K562 (cell line): ENCODE data around the gene GSS. TPM values are rescaled to one million over a fixed set of nuclear protein-coding genes. Genes with fewer than 3 reads are reported as not detected.
A peak's percentile ranks its signal among the peaks of the same experiment; 100 is the strongest.

Experiments
- ATAC-seq: fragments of 200-7000 bp; cut with Tn5 transposase; 3 replicates; pipeline ENCODE4 v1.9.1; 2020; ENCODE audit warnings: moderate library complexity
- BruUV-seq: library from RNA; stranded (reverse); fragments of 400-500 nt; replicated peaks from 2 replicates; lab custom pipeline; 2021; lab: Mats Ljungman, UMichigan
- CTCF ChIA-PET: fragments of 300-600 bp; formaldehyde crosslinking; extraction: SDS; loops from one replicate; lab custom pipeline; 2021; ENCODE audit warnings: low intra/inter-chr PET ratio; lab: Yijun Ruan, JAX
- POLR2A ChIA-PET: fragments of 300-600, 350-650 bp; sonication (Branson Sonifier 250); formaldehyde crosslinking; extraction: SDS; loops from one replicate; lab custom pipeline; 2021; ENCODE audit warnings: antibody characterized with exemption, inconsistent platforms; lab: Yijun Ruan, JAX
- DNase-seq, 4 experiments: peaks; one replicate each; pipeline versions ENCODE4 v3.0.0 to v3.0.0-alpha.2; 2011 to 2018; ENCODE audit warnings: low spot score in 3 of 4, mixed read lengths in 3 of 4; ENCODE audit errors: extremely low read depth in 1 of 4
- FAIRE-seq: peaks from 2 replicates; lab custom pipeline; 2011; peaks lifted over from hg19 to GRCh38; lab: Jason Lieb, UNC
- H2AFZ ChIP-seq: 2 replicates; pipeline ENCODE4 v1.6.0; 2011; ENCODE audit warnings: low read depth, low read length, control low read depth, inconsistent platforms
- H3K27ac ChIP-seq: fragments of 200-600 bp; 3 replicates; pipeline ENCODE4 v1.8.0; 2011; ENCODE audit warnings: low read depth, mild to moderate bottlenecking, control low read depth, inconsistent platforms, low read length, moderate library complexity, mixed read lengths; ENCODE audit errors: extremely low read depth
- H3K27me3 ChIP-seq, 2 experiments: fragments of 300-600 bp in 1 of 2; 2 replicates in 1 of 2; 3 replicates in 1 of 2; pipeline versions ENCODE4 v1.6.0 to v1.8.0; 2011; ENCODE audit warnings: inconsistent platforms in 2 of 2, low read length in 2 of 2, mild to moderate bottlenecking in 1 of 2, mixed read lengths in 1 of 2, moderate library complexity in 1 of 2; ENCODE audit not compliant: control insufficient read depth in 2 of 2, insufficient read depth in 2 of 2
- H3K36me3 ChIP-seq: fragments of 300-600 bp; 3 replicates; pipeline ENCODE4 v1.8.0; 2011; ENCODE audit warnings: mild to moderate bottlenecking, low read length, inconsistent platforms; ENCODE audit not compliant: control insufficient read depth, insufficient read depth
- H3K4me1 ChIP-seq, 2 experiments: fragments of 200-600 bp in 1 of 2; replicated peaks in 1 of 2; 2 replicates in 1 of 2; 3 replicates in 1 of 2; pipeline versions ENCODE4 v1.5.1 to v1.8.0; 2011; ENCODE audit warnings: inconsistent platforms in 2 of 2, low read length in 2 of 2, mild to moderate bottlenecking in 1 of 2, mixed read lengths in 1 of 2, moderate library complexity in 1 of 2; ENCODE audit not compliant: control insufficient read depth in 2 of 2, insufficient read depth in 2 of 2
- H3K4me2 ChIP-seq: 2 replicates; pipeline ENCODE4 v1.6.1; 2011; ENCODE audit warnings: low read length, control low read depth, inconsistent platforms, mixed read lengths; ENCODE audit not compliant: insufficient read depth
- H3K4me3 ChIP-seq: fragments of 200-600 bp; sonication (generic), shearing (Covaris generic); 2 replicates; pipeline ENCODE4 v1.5.1; 2016; ENCODE audit warnings: control low read depth, inconsistent platforms
- H3K79me2 ChIP-seq: fragments of 200-600 bp; 3 replicates; pipeline ENCODE4 v1.8.0; 2011; ENCODE audit warnings: low read length, inconsistent platforms; ENCODE audit not compliant: control insufficient read depth, insufficient read depth
- H3K9ac ChIP-seq, 2 experiments: 2 replicates each; pipeline versions ENCODE4 v1.6.0 to v1.6.1; 2011; ENCODE audit warnings: low read depth in 2 of 2, low read length in 2 of 2, control low read depth in 1 of 2, inconsistent platforms in 1 of 2, mild to moderate bottlenecking in 1 of 2, mixed read lengths in 1 of 2; ENCODE audit not compliant: insufficient read depth in 1 of 2
- H3K9me1 ChIP-seq: one replicate; pipeline ENCODE4 v1.6.0; 2011; ENCODE audit warnings: inconsistent platforms, mild to moderate bottlenecking, low read length, moderate library complexity; ENCODE audit not compliant: control insufficient read depth, insufficient read depth
- H3K9me3 ChIP-seq: replicated peaks from 2 replicates; pipeline ENCODE4 v1.5.1; 2011; ENCODE audit warnings: low read depth, low read length, inconsistent platforms; ENCODE audit not compliant: control insufficient read depth, insufficient read depth
- H4K20me1 ChIP-seq: replicated peaks from 2 replicates; pipeline ENCODE4 v1.6.1; 2011; ENCODE audit warnings: low read length, inconsistent platforms, mixed read lengths; ENCODE audit not compliant: control insufficient read depth, insufficient read depth
- BMI1 ChIP-seq: fragments of 150-350 bp; IDR thresholded peaks from 2 replicates; pipeline ENCODE4 v1.6.1; 2014; ENCODE audit warnings: low read length
- CHCHD3 ChIP-seq: fragments of 250-450 bp; sonication (Bioruptor Pico); IDR thresholded peaks from 2 replicates; pipeline ENCODE4 v2.1.2; 2022; ENCODE audit warnings: mild to moderate bottlenecking
- CTBP1 ChIP-seq: fragments of 450-650 bp; IDR thresholded peaks from 2 replicates; pipeline ENCODE4 v1.6.1; 2016; ENCODE audit warnings: borderline replicate concordance
- ETS2 ChIP-seq: IDR thresholded peaks from 2 replicates; pipeline ENCODE4 v1.6.1; 2016; ENCODE audit warnings: borderline replicate concordance, missing genetic modification characterization, mild to moderate bottlenecking, moderate library complexity, missing compliant biosample characterization; ENCODE audit not compliant: poor library complexity, severe bottlenecking
- GTF2F1 ChIP-seq: IDR thresholded peaks from 2 replicates; pipeline ENCODE4 v1.6.1; 2011; ENCODE audit warnings: low read depth, low read length, improper control_type of control experiment
- HDAC6 ChIP-seq: IDR thresholded peaks from 2 replicates; pipeline ENCODE4 v1.6.1; 2012; ENCODE audit warnings: low read depth, mild to moderate bottlenecking, control low read depth, inconsistent platforms, low read length, moderate library complexity
- MEIS2 ChIP-seq: fragments of 450-650 bp; IDR thresholded peaks from 2 replicates; pipeline ENCODE4 v1.6.1; 2014; ENCODE audit warnings: mild to moderate bottlenecking; ENCODE audit not compliant: partially characterized antibody
- NBN ChIP-seq: fragments of 450-650 bp; IDR thresholded peaks from 2 replicates; pipeline ENCODE4 v1.6.1; 2016; ENCODE audit warnings: low read depth, mild to moderate bottlenecking
- NCOA1 ChIP-seq: fragments of 450-650 bp; IDR thresholded peaks from 2 replicates; pipeline ENCODE4 v1.6.1; 2016; ENCODE audit warnings: low read depth
- SNRNP70 ChIP-seq: fragments of 200-400 bp; formaldehyde crosslinking; optimal IDR thresholded peaks from 2 replicates; pipeline ENCODE3; 2017; ENCODE audit warnings: low read depth, low read length
- U2AF1 ChIP-seq: fragments of 200-400 bp; formaldehyde crosslinking; optimal IDR thresholded peaks from 2 replicates; pipeline ENCODE3; 2017; ENCODE audit warnings: mild to moderate bottlenecking, low read depth, low read length, moderate library complexity
- XRCC5 ChIP-seq: fragments of 200-400 bp; formaldehyde crosslinking; IDR thresholded peaks from 2 replicates; pipeline ENCODE4 v1.6.1; 2017; ENCODE audit warnings: low read depth, mild to moderate bottlenecking, low read length
- ZNF695 ChIP-seq: fragments of 450-650 bp; formaldehyde crosslinking; IDR thresholded peaks from 2 replicates; pipeline ENCODE4 v1.4.0; 2020; ENCODE audit warnings: mild to moderate bottlenecking, moderate library complexity
- WGBS: fragments of 100-300 bp; shearing (Covaris generic); methylation state at CpG from one replicate; pipeline ENCODE4 v1.1.6; 2016; ENCODE audit warnings: low coverage, mixed read lengths; ENCODE audit not compliant: insufficient coverage; ENCODE audit errors: missing lambda C conversion rate; 5-methylcytosine and 5-hydroxymethylcytosine counted together
- in situ Hi-C: fragments of 300-500 bp; cut with MboI; formaldehyde crosslinking; loops from 4 replicates; pipeline ENCODE4 v1.15.0; 2018; ENCODE audit warnings: inconsistent platforms, mixed read lengths
- intact Hi-C: fragments of 100-400 bp; cut with micrococcal nuclease; formaldehyde crosslinking; loops from 2 replicates; pipeline ENCODE4 v1.14.2; 2022
- polyA plus RNA-seq, 8 experiments: library from polyadenylated mRNA; depleted of rRNA in 4 of 8; stranded (reverse) in 5 of 8; unstranded in 3 of 8; fragments of >200 nt; fragmentation: Nextera tagmentation in 2 of 8; fragmentation: Illumina TruSeq in 1 of 8; extraction: Ambion mirVana in 2 of 8; extraction: Trizol in 1 of 8; gene quantifications; 2 replicates each; pipeline versions ENCODE4 v1.2.1 to v1.2.3, GENCODE V29; 2011 to 2014; ENCODE audit warnings: inconsistent platforms in 1 of 8, missing spikeins in 1 of 8
- total RNA-seq, 7 experiments: library from RNA; depleted of rRNA in 6 of 7; stranded (reverse); fragments of >200 nt in 6 of 7; fragmentation: Illumina TruSeq in 2 of 7; extraction: Trizol in 2 of 7; gene quantifications; 2 replicates each; pipeline versions ENCODE4 v1.2.1 to v1.2.3, GENCODE V29; 2011 to 2021; ENCODE audit warnings: low replicate concordance in 1 of 7
- TF ChIP-seq, protein P1 (sequence below): fragments of 450-650 bp; formaldehyde crosslinking; IDR thresholded peaks from 2 replicates; pipeline ENCODE4 v1.4.0; 2022; ENCODE audit warnings: missing genetic modification characterization
- TF ChIP-seq, protein P2 (sequence below): sonication (generic); formaldehyde crosslinking; IDR thresholded peaks from 2 replicates; pipeline ENCODE4 v1.8.0; 2022; ENCODE audit warnings: mild to moderate bottlenecking, missing genetic modification reagents
- TF ChIP-seq, protein P3 (sequence below), 2 experiments: fragments of 200-800 bp in 1 of 2; sonication (Bioruptor generic) in 1 of 2; sonication (generic) in 1 of 2; formaldehyde crosslinking in 1 of 2; IDR thresholded peaks in 1 of 2; conservative IDR thresholded peaks in 1 of 2; 2 replicates each; pipeline versions ENCODE4 v1.5.0 to v1.6.1; 2016 to 2020; ENCODE audit warnings: missing compliant biosample characterization in 1 of 2, missing genetic modification characterization in 1 of 2, missing genetic modification reagents in 1 of 2

The GSS gene
- total and polyA plus RNA-seq, 9 of the 15 experiments (the other 6 are each of a cell fraction or from before 2014, with no cell fraction given): 18.4 to 165 (median 89.4) TPM

DNA sequence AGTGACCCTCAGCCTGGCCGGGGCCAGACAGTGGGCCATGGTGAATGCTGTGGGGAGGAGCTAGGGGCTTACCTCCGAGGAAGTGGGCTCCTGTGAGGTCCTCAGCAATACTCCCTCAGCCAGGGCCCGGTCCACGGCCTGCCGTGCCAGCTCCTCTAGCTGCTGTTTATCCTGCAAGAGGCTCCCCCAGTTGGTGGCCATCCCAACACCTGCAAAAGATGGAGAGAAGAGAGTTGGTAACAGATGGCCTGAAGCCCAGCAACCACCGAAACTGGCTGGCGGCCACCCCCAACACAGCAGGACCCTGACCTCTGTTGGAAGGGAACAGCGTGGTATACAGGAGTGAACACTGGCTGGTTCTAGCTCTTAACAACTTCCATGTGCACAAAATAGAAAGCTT lies 4.0 kb downstream of the GSS start (continued):
- TF ChIP-seq, protein P1, sequence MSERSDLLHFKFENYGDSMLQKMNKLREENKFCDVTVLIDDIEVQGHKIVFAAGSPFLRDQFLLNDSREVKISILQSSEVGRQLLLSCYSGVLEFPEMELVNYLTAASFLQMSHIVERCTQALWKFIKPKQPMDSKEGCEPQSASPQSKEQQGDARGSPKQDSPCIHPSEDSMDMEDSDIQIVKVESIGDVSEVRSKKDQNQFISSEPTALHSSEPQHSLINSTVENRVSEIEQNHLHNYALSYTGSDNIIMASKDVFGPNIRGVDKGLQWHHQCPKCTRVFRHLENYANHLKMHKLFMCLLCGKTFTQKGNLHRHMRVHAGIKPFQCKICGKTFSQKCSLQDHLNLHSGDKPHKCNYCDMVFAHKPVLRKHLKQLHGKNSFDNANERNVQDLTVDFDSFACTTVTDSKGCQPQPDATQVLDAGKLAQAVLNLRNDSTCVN (CRISPR knock-in tag): no peak
- TF ChIP-seq CTBP1 (no peak), HDAC6 (no peak), ZNF695 (CRISPR knock-in tag) (no peak)

DNA sequence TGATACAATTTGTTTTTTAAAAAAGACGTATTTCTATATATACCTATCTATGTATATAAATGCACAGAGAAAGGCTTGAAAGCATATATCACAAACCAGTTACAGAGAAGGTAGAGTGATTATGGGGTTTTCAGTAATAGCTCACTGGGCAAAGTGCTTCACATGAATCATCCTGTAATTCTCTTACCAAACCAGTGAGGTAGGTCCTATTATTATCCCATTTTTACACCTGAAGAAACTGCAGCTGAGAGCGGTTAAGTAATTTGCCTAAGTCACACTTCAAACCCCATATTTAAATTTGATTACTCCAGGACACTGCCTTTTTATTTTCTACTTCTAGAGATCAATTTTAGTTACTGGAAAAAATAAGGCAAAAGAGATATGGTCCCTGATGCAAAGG lies 4.4 kb downstream of the GSS start:
- Histone ChIP-seq H4K20me1 (no peaks in the 10 kb centered on the region), H3K79me2 (peaks cover 25% of the 10 kb centered on the region), H3K4me3 (no peak overlapping the region), H3K36me3 (peaks cover 60% of the 10 kb centered on the region), H3K9me3 (no peaks in the 10 kb centered on the region), H3K4me2 (no peak overlapping the region), H2AFZ (no peak overlapping the region), H3K4me1 (peaks cover 8 to 16% of the 10 kb centered on the region in 2 experiments; a peak in 4 of 5 replicates), H3K27ac (no peak overlapping the region), H3K27me3 (no peaks in the 10 kb centered on the region), H3K9me1 (no peaks in the 10 kb centered on the region), H3K9ac (peak overlapping the region in 1 of 2 experiments; percentile 10; a peak in 1 of 4 replicates)
- intact Hi-C loops (no loop called here), in situ Hi-C loops (no loop called here)
- ATAC-seq: no peak
- ChIA-PET CTCF (no interaction called here), POLR2A (interaction anchor here (1.4 to 1.8 kb wide), 2 partner anchors 15 to 75 kb away, joined by 5 to 9 read pairs; partner anchors contain the start of gene ACSS2)
- WGBS: 100% methylated on average over 2 of the region's 2 CpGs
- DNase-seq: no peak
- BruUV-seq: no TSS peak
- no peak for FAIRE-seq
- no peak for TF ChIP-seq GTF2F1
- no peak for TF ChIP-seq CHCHD3 (CRISPR knock-in tag)
- TF ChIP-seq, protein P2, sequence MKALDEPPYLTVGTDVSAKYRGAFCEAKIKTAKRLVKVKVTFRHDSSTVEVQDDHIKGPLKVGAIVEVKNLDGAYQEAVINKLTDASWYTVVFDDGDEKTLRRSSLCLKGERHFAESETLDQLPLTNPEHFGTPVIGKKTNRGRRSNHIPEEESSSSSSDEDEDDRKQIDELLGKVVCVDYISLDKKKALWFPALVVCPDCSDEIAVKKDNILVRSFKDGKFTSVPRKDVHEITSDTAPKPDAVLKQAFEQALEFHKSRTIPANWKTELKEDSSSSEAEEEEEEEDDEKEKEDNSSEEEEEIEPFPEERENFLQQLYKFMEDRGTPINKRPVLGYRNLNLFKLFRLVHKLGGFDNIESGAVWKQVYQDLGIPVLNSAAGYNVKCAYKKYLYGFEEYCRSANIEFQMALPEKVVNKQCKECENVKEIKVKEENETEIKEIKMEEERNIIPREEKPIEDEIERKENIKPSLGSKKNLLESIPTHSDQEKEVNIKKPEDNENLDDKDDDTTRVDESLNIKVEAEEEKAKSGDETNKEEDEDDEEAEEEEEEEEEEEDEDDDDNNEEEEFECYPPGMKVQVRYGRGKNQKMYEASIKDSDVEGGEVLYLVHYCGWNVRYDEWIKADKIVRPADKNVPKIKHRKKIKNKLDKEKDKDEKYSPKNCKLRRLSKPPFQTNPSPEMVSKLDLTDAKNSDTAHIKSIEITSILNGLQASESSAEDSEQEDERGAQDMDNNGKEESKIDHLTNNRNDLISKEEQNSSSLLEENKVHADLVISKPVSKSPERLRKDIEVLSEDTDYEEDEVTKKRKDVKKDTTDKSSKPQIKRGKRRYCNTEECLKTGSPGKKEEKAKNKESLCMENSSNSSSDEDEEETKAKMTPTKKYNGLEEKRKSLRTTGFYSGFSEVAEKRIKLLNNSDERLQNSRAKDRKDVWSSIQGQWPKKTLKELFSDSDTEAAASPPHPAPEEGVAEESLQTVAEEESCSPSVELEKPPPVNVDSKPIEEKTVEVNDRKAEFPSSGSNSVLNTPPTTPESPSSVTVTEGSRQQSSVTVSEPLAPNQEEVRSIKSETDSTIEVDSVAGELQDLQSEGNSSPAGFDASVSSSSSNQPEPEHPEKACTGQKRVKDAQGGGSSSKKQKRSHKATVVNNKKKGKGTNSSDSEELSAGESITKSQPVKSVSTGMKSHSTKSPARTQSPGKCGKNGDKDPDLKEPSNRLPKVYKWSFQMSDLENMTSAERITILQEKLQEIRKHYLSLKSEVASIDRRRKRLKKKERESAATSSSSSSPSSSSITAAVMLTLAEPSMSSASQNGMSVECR (CRISPR knock-in tag): no peak
- TF ChIP-seq BMI1: no peak
- TF ChIP-seq U2AF1: no peak
- TF ChIP-seq, protein P3, sequence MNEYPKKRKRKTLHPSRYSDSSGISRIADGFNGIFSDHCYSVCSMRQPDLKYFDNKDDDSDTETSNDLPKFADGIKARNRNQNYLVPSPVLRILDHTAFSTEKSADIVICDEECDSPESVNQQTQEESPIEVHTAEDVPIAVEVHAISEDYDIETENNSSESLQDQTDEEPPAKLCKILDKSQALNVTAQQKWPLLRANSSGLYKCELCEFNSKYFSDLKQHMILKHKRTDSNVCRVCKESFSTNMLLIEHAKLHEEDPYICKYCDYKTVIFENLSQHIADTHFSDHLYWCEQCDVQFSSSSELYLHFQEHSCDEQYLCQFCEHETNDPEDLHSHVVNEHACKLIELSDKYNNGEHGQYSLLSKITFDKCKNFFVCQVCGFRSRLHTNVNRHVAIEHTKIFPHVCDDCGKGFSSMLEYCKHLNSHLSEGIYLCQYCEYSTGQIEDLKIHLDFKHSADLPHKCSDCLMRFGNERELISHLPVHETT (CRISPR knock-in tag; conservative IDR thresholded peaks at IDR 0.05 in 1 of 2, IDR thresholded peaks at IDR 0.05 in 1 of 2): no peak
- no peak for TF ChIP-seq SNRNP70
- TF ChIP-seq MEIS2: no peak
- no peak for TF ChIP-seq NBN
- no peak for TF ChIP-seq XRCC5
- no peak for TF ChIP-seq NCOA1
- no peak for TF ChIP-seq ETS2 (tag)
